Measurements from ENCODE around the gene KCNJ2.

Gene KCNJ2

GRCh38 chr17:70206361-70207010, 37.2 kb downstream of the KCNJ2 start:
- DNase-seq: no peak

GRCh38 chr17:70207184-70207583, 37.9 kb downstream of the KCNJ2 start:
- DNase-seq: no peak

- no peak for DNase-seq
Observed at GRCh38 chr17:70208080-70208794, 38.9 kb downstream of the KCNJ2 start.

- no peak for DNase-seq
Observed at GRCh38 chr17:70208825-70209555, 39.7 kb downstream of the KCNJ2 start.

DNA sequence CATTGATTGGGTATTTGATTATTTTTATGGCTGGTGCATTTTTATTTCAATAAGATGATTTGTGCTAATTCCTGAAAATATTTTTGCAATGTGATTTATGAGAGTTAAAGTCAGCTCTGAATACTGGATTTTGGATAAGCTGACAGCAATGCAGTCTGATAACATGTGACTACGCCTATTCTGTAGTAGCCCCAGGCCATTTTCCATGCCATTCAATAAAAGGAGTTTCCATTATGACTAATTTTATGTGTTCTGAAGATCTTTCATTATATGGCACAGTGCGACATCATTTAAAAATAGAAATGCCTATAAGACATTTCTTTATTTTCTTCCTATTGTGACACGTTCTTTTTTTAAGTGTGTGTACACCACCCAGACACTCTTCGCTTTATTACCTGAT, 46.3 kb downstream of the KCNJ2 start:
- DNase-seq: no peak

- no peak for DNase-seq
Observed at GRCh38 chr17:70217571-70217970, 48.2 kb downstream of the KCNJ2 start.

GRCh38 chr17:70225276-70225675, 55.9 kb downstream of the KCNJ2 start:
- no peak for DNase-seq
